HL-60/S4 (cell line): ENCODE results near the gene RPRD1B.

Experiments
- in situ Hi-C: fragments of 300-500 bp; cut with MboI; formaldehyde crosslinking; loops from 2 replicates; pipeline ENCODE4 v1.14.3; 2022; ENCODE audit warnings: low sequenced_read_pairs

RPRD1B gene

DNA sequence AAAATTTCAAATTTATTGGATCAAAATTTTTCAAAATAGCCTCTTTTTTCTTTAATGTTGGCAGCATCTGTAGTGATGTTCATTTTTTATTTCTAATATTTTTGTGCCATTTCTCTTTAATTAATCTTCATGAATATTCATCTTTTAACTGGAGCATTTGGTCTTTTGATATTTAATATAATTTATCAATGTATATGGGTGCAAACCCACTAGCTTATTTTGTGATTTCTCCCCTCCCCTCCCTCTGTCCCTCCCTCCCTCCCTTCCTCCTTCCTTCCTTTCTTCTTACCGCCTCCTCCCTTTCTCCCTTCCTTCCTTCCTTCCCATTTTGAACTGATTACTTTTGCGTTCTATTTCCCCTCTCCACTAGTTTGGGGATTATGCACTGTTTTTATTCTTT lies 82.3 kb downstream of the RPRD1B start:
- in situ Hi-C loops, result no loop called here

DNA sequence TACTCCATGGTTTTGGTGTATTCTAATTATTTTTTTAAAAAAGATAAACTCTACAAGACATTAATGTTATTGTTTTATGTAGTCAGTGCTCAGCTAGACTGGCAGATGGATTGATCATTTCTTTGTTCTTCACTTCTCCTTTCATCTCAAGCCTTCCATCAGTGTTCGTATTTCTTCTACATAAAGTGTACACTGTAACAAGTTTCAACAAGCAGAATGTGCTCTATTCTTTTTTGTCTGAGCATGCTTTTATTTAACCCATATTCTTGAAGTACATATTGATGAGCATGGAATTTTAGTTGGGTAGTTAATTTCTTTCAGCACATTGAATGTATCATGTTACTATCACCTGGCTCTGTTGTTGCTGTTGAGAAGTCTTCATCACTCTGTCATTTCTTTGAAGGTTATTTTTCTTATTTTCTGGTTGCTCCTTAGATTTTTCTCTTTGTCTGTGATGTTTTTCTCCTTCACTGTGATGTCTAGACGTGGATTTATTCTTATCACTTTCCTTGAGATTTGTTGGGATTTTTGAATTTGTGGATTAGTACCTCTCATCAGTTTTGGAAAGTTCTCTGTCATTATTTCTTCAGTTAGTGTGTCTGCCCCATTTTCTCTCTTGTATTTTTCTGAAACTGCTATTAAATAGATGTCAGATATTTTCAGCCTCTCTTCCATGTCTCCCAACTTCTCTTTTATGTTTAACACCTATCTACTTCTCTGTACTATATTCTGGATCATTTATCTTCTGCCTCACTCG lies 83.0 kb downstream of the RPRD1B start:
- in situ Hi-C loops, result no loop called here

DNA sequence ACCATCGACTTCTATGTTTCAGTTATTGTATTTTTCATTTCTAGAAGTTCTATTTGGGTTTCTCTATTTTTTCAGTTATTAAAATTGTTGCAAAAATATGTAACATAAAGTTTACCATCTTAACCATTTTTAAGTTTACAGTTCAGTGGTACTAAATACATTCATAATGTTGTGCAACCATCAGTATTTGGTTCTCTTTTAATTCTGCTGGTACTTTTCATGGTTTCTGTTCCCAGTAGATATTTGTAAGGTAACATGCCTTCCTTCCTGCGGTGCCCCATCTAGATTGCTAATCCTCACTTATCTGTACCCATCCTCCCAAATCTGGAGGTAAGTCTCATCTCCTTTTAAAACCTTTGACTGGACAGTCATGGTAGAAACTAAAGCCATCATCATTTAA lies 83.7 kb downstream of the RPRD1B start:
- in situ Hi-C loops, result no loop called here

DNA sequence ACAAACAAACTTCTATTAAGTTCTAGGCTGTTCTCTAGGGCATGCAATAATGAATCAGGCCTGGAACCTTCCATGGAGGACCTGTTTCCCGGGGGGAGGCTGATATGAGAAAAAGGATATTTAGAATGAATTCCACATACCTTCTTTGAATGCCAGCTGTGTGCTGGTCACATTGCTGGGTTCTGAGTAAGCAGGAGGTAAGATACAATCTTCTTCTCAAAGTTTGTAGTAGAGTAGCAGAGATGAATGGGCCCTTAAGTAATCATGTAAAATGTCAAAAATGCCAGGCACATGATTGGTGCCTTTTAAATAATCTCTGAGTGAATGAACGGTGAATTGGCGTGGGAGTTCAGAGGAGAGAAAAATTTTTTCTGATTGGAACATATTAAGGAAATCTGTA lies 84.1 kb downstream of the RPRD1B start:
- in situ Hi-C loops, result no loop called here

DNA sequence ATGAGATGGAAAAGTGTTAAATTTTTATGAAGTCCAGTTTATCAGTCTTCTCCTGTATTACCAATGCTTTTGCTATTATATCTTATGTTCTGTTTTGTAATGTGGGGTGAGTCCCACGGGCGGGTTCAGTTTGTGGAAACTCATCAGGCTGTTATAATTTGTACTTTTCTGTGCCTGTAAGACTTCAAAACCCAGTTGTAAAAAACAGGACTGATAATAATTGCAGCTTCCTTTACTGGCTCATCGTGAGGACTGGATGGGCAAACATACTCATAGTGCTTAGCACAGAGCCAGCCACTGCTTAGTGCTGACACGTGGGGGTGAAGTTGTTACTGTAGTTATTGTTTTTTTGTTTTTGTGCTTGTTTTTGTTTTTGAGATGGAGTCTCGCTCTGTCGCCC lies 85.9 kb downstream of the RPRD1B start:
- in situ Hi-C loops, result no loop called here

DNA sequence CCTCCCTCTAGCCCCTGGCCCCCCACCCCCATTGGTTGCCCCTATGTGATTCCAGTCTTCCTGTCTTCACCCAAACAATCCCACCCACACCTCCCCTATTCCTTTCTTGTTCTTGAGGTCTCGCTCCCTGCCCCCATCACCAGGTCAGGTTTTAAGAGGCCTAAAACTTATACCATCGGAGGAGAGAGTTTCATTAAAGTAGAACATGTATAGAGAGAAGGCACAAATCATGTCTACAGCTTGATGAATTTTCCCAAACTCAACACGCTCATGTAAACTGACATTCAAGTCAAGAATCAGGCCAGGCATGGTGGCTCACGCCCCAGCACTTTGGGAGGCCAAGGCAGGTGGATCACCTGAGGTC lies 87.1 kb downstream of the RPRD1B start:
- in situ Hi-C loops, result no loop called here

DNA sequence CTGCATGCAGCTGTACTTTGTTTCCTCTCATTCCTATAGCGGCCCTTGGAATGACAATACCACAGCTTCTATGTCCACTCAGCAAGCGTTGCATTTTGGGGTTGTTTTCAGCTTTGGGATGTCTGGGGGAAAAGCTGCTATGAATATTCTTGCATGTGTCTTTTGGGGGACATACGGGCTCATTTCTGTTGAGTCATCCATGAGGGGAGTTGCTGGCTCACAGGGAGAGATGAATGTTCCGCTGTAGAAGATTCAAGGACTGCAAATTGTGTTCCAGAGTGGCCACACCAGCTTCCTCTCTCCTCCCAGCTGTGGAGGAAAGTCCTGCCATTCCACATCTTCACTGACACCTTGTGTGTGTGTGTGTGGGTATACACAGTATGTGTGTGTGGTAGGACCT lies 88.2 kb downstream of the RPRD1B start:
- in situ Hi-C loops, result no loop called here

DNA sequence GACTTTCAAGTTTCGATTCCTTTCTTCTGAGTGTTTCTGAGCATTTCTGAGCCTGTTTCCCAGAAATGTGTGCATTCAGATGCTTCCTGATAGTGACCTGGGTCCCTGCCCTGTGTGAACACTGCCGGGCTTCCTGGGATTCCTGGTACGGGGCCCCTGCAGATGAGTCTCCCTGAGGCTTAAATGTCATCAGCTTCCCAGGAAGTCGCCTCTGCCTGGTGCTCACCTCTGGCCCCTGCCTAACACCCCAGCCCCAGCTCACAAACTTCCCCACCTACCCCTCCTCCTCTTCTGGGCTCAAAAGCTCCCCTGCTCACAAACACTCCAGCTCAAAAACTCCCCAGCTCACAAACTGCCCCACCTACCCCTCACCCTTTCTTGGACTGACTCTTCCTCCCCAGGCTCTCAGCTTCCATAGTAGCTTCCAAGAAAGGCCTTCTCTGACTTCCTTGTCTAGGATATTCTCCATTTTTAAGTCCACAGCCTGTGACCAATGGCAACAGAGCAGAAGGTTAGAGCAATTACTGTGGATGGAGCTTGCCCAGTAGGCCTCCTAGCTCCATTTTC lies 89.6 kb downstream of the RPRD1B start:
- in situ Hi-C loops, result no loop called here

DNA sequence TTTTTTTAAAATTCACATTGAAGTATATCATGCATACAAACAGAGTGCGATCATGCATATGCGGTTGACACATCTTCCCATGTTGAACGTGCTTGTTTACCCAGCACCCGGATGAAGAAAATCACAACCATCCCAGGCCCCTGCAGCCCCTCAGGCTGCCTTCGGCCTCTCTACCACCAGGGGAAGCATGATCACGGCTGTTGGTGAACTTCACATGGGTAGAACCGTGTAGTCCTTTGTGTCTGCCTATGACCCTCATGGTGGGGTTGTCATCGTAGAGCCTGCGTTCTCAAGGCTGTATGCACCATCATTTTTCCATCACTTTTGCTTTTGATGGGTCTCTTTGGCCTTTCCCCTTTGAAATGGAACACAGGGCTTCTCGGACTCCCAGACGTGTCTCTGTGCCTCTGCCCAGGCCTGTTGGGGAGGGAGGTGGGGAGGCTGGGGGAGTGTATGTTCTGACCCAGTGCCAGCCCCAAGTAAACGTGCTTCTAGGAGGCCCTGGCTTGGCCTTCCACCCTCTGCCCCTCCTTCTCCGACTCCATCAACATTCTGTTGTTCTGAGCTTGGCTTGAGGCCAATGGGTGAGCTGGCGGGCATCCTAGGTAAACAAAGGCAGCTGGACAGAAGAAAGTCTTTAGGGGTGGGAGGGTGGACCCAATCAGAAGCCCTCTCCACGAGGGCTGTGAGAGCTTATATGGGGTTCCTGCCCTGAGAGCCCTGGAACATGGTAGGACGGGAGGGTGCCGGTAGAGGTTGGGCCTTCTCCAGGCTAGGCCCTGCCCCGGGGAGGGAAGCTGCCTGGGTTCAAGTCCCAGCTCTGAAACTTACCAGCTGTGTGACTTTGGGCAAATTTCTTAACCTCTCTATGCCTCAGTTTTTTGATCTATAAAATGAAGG lies 91.9 kb downstream of the RPRD1B start:
- in situ Hi-C loops, result no loop called here

DNA sequence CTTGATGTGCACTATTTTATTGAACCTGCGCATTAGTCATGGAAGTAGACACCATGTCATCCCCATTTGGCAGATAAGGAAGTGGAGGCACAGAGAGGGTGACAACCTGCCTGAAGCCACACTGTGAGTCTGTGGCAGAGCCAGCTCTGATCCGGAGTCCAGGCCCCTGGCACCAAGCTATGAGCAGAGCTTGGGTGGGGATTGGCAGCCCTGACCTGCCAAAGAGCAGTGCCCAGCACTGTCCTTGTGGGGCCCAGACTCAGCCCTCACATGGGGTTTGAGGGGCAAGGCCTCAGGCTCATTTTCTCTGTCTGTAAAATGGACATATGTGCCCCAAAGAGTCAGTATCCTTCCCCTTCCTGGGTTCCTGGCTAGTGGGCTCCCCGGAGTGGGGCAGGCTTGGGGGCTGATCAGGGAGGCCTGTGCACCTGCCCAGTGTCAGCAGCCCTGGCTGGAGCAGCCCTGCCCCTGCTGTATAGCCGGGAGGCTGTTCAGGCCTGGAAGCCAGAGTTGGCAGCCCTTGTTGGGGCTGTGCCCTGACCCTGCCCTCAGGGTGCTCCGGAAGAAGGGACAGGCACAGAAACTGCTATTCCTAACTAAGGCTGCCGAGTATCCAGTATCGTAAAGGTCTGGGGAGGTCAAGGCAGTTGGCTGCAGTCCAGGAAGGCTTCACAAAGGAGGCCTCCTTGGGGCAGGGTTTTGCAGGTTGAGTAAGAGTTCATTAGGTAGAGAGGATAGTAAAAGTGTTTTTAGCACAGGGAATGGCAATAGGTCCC lies 92.8 kb downstream of the RPRD1B start:
- in situ Hi-C loops, result no loop called here

DNA sequence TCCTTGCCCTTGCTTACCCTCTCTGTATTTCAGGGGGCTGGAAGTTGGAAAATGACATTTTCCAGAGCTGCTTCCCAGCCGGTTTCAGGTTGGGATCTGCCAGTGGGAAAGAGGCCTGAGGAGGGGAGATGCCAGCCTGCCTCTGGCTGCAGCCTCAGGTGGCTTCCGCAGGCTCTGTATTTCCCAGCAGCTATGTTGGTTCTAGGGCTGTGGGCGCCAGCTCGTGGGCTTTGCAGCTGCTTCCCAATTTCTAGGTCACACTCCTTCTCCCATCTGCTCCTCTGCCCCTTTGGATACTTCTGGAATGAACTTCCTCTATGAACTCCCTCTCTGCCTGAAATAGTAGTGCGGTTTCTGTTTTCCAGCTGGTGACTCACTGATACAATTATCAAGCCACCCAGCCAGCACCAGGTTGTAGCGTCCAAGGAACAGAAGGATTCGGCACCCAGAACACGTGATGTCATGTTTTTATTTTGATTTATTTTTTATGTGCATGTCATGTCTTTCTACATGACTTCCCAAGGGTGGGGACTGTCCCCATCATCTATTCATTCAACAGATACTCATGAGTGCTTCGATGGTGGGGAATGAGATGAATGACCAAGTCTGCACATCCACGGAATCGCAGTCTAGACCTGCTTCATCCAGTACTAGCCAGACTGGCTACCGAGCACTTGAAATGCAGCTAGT lies 93.5 kb downstream of the RPRD1B start:
- in situ Hi-C loops, result no loop called here

DNA sequence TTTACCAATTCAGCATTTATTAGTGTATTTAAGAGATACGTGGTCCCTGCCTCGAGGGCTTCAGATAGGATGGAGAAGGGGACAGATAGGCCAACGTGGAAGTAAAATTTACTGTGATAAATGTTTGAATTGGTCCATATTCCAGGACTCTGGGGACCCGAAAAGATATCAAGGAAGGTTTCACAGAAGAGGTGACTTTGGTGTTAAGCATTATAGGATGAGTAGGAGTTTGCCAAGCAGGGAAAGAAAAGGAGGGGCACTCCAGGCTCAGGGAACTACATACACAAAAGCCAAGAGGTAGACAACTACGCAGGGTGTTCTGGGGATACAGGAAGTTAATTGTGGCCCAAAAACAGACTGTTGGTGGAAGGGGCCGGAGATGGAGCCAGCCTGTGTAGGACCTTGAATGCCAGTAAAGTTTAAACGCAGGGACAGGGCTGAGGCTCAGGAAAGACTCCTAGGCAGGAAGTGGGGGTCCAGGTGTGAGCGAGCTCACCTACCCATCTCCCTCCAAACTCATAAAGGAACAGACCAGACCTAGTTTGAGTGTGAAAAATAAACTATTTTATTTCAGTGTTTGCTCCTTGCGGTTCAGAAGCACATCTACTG lies 94.5 kb downstream of the RPRD1B start:
- in situ Hi-C loops, result no loop called here

DNA sequence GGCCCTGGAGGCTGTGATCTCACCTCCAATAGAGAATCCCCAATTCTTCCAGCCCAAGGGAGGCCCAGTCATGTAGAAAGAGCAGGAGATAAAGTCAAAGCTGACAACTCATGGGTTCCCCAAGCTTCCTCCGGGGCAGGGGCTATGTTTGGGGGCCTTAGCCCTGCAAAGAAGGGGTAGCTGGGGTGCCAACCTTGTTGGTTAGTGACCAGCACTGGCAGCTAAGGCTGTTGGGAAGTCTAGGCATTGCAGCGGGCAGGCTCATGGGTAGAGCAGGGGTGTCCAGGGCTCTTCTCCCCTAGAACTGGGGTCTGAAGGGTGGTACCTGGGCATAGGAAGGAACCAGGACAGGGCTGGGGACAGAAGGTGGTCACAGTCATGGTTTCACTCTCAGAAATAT lies 95.1 kb downstream of the RPRD1B start:
- in situ Hi-C loops, result no loop called here

DNA sequence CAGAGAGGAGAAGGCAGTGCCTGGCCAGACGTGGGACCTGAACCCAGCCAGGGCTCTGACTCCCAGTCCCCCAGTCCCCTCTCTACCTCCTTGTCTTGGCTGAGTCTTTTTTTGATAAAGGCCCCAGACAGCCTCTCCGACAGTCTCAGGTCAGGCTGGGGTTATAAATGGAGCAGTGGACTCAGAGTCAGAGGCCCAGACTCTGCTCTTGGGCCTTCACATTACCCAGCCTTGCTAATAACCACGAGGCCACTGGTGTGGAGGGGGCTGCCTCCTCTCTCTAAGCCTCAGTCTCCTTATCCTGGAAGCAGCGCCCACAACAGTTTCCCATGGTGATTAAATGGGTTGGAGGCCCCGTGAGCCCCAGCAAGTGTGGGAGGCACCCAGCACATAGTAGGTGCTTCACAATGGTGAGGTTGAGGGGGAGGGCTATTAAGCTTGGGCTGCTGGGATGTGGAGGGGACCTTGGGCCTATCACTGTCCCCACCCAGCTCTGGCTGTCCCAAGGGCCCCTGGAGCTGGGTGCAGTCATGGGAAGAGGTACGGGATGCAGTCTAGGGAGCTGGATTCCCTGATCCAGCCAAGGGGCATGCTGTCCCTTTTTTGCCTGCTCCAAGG lies 95.8 kb downstream of the RPRD1B start:
- in situ Hi-C loops, result no loop called here

DNA sequence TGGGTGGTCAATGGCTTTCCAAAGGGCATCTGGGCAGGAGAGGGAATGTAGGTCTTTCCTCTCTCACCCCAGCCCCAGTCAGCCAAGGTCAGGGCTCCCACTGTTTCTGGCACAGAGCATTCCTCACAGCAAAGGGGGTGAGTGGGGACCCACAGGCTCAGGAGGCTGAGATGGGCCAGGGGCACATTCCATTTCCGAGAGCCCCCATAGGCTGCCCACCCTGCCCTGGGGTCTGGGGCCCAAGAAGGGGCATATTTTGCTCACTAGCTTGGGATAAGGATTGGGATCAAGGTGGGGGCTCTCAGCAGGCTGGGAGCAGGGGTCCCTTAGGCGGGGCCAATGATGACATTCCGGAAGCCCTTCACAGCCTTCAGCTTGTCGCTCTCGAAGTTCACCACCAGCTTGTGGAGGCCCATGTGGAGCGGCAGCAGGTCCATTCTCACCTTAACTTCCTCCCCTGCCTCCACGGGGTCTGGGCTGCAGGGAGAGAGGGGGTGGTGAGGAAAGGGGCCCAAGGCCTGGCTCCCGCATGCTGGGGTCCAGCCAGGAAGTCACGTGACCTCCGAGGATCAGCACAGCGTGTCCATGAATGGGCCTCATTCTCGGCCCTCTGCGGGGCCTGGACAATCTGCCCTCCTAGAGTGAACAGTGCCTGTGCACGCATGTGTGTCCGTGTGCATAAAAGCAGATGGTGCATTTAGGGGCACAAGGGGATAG lies 96.5 kb downstream of the RPRD1B start:
- in situ Hi-C loops, result no loop called here

DNA sequence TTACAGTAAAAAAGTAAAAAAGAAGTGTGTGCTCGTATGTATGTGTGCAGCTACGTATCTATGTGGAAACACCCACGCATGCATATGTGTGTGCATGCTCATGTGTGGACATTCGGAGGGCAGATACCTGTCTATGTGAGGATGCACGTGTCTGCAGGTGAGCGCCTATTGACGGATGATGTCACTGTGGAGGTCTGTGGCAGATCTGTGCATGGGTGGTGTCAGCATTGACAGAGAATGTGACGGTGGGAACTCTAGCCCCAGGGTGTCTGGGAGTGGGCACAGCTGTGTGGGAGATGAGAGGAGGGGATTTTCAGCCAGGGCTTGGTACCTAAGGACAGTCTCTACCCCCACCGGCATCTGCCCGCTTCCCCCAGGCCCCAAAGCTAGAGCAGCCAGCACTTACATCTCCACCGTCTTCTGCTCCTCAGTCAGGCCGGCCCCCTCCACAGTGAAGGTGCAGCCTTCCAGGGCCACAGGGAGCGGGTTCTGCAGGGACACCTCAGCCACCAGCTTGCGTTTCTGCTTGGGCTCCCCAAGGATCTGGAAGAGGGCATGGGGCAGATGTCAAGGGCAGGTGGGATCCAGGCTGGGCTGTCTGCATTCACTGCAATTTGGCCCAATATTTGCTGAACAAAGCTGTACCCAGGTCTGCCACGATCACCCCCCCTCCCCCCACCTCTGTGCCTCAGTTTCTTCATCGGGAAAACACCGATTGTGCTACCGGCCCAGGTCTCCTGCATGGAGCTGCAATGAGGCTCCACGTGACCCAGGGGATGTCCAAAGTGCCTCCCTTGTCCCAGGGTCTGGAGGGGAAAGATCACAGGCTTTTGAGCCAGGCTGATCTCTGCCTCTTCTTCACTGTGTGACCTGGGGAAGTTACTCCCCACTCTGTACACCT lies 97.4 kb downstream of the RPRD1B start:
- in situ Hi-C loops, result no loop called here

DNA sequence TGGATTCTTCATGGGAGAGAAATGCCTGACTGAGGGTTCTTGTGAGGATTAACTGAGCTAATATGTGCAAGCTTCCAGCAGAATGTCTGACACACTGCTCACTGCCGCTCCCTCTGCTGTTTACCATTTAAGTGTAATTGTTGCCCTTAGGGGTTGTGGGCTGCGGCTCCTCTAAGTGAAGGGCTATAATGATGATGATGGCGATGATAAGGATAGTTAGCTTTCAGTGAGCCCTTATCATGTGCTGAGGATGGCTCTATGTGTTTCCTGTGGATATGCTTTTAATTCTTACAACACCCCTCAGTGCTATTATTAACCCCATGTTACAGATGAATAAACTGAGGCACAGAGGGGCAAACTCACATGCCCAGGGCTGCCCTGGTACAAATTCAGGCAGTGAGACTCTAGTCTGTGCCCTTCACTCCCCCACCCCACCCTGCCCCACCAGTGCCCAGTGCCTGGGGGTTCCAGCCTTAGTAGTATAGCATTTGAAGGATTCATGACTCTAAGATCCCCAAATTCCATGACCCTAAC lies 98.1 kb downstream of the RPRD1B start:
- in situ Hi-C loops, result no loop called here
